Breast epithelium (tissue), 4 donors: ENCODE results near the gene MAGI3. TPM values are rescaled to one million over a fixed set of nuclear protein-coding genes. Genes with fewer than 3 reads are reported as not detected.

Experiments
- DNase-seq, 2 donors: peaks; one replicate each; pipeline ENCODE4 v3.0.0-alpha.2; 2019; ENCODE audit warnings: low spot score in 2 of 2
- H3K27ac ChIP-seq, 2 donors: fragments of 200-600 bp; sonication (generic) in 1 of 2; one replicate each; pipeline ENCODE4 v1.5.1; 2016 to 2019; ENCODE audit warnings: mild to moderate bottlenecking in 1 of 2
- H3K27me3 ChIP-seq, 2 donors: fragments of 200-600 bp; sonication (generic) in 1 of 2; one replicate each; pipeline versions ENCODE4 v1.5.1 to v1.6.0; 2017 to 2019; ENCODE audit warnings: control low read depth in 1 of 2, mild to moderate bottlenecking in 1 of 2
- H3K36me3 ChIP-seq: fragments of 200-600 bp; one replicate; pipeline ENCODE4 v1.5.1; 2019
- H3K4me1 ChIP-seq, 2 donors: fragments of 200-600 bp; sonication (generic); one replicate each; pipeline ENCODE4 v1.5.1; 2016 to 2019; ENCODE audit warnings: control low read depth in 1 of 2
- H3K4me3 ChIP-seq, 3 donors: fragments of 200-600 bp; sonication (generic); 1 replicate in 2 of 3; 2 replicates in 1 of 3; pipeline ENCODE4 v1.5.1; 2016 to 2019; ENCODE audit warnings: mild to moderate bottlenecking in 3 of 3, moderate library complexity in 2 of 3
- H3K9me3 ChIP-seq, 2 donors: fragments of 200-600 bp; sonication (generic) in 1 of 2; one replicate each; pipeline ENCODE4 v1.5.1; 2016 to 2019; ENCODE audit warnings: control low read depth in 1 of 2
- CTCF ChIP-seq, 3 donors: fragments of 450-650 bp; IDR thresholded peaks; one replicate each; pipeline ENCODE4 v1.5.1; 2016 to 2017; ENCODE audit warnings: antibody characterized with exemption in 3 of 3, mild to moderate bottlenecking in 3 of 3, moderate library complexity in 3 of 3
- POLR2A ChIP-seq: fragments of 450-650 bp; IDR thresholded peaks from one replicate; pipeline ENCODE4 v1.6.1; 2016; ENCODE audit warnings: antibody characterized with exemption, mild to moderate bottlenecking, moderate library complexity
- POLR2AphosphoS5 ChIP-seq, 3 donors: sonication (generic); formaldehyde crosslinking; IDR thresholded peaks; one replicate each; pipeline ENCODE4 v1.6.1; 2017; ENCODE audit warnings: antibody characterized with exemption in 3 of 3
- intact Hi-C: fragments of 100-400 bp; cut with DNase I; formaldehyde crosslinking; loops from one replicate; pipeline ENCODE4 v1.15.1; 2023; ENCODE audit warnings: low total_unique reads
- total RNA-seq, 3 donors: library from RNA; depleted of rRNA; stranded (reverse); fragments of >200 nt; gene quantifications; one replicate each; pipeline ENCODE4 v1.1.0, GENCODE V29; 2016

Gene MAGI3
- total RNA-seq, 3 donors from 2014 or later: 14.9 to 66.9 (median 33.4) TPM

DNA sequence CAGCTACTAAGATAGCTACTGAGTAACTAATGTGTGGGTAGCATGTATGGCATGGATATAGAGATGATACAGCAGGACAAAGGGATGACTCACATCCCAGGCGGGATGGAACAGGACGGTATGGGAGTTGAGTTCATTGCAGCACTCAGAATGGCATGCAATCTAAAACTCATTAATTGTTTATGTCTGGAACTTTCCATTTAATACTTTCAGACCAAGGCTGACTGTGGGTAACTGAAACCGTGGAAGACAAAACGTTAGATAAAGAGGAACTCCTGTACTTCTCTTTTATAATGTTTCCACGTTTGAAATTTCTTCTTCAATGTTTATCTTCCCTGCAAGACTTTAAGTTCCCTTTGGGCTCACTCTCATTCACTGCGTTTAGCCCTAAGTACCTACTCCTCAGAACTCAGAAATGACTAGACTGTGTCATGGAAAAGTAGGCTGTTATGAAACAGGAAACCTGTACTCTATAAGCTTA is 151.9 kb downstream of the MAGI3 start:
- Histone ChIP-seq H3K4me3 (no peak overlapping the region), H3K4me1 (no peaks in the 10 kb centered on the region), H3K27ac (no peak overlapping the region), H3K27me3 (no peaks in the 10 kb centered on the region), H3K9me3 (no peaks in the 10 kb centered on the region), H3K36me3 (no peaks in the 10 kb centered on the region)
- TF ChIP-seq POLR2A (no peak), CTCF (IDR thresholded peaks at IDR 0.05) (no peak), POLR2AphosphoS5 (IDR thresholded peaks at IDR 0.05) (no peak)
- intact Hi-C loops: no loop called here
- DNase-seq: no peak

- Histone ChIP-seq H3K36me3 (no peaks in the 10 kb centered on the region), H3K27ac (no peak overlapping the region), H3K4me3 (no peak overlapping the region), H3K27me3 (no peaks in the 10 kb centered on the region), H3K9me3 (no peaks in the 10 kb centered on the region), H3K4me1 (no peaks in the 10 kb centered on the region)
- intact Hi-C loops: no loop called here
- DNase-seq: no peak
- TF ChIP-seq POLR2AphosphoS5 (IDR thresholded peaks at IDR 0.05): no peak
- TF ChIP-seq POLR2A: no peak
- TF ChIP-seq CTCF (IDR thresholded peaks at IDR 0.05): no peak
Measured at GRCh38 chr1:113543110-113543509, 152.8 kb downstream of the MAGI3 start.

GRCh38 chr1:113545210-113545609 is 154.9 kb downstream of the MAGI3 start:
- intact Hi-C loops: no loop called here
- Histone ChIP-seq H3K9me3 (no peaks in the 10 kb centered on the region), H3K4me3 (no peak overlapping the region), H3K27me3 (no peaks in the 10 kb centered on the region), H3K4me1 (no peaks in the 10 kb centered on the region), H3K36me3 (no peaks in the 10 kb centered on the region), H3K27ac (no peak overlapping the region)
- TF ChIP-seq POLR2AphosphoS5 (IDR thresholded peaks at IDR 0.05) (no peak), CTCF (IDR thresholded peaks at IDR 0.05) (no peak), POLR2A (no peak)
- no peak for DNase-seq

DNA sequence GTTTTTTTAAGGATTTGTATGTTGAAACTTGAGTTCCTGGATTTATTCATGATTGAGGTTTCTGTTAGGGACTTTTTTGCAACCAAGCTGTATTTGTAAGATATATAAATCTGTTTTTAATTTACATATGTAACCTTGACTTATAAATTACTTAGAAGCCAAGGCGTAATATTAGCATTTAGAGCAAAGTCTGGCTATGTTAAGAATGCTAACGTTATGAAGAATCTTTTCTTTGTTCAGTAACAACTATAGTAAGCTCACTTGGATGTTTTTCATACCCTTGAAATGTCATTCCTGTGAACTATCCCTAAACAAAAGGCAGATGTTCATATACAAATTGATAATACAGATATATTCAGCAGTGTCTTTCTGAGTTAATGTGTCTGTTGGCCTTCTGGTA is 155.3 kb downstream of the MAGI3 start:
- no peak for TF ChIP-seq CTCF (IDR thresholded peaks at IDR 0.05)
- no peak for TF ChIP-seq POLR2AphosphoS5 (IDR thresholded peaks at IDR 0.05)
- TF ChIP-seq POLR2A: no peak
- intact Hi-C loops: no loop called here

GRCh38 chr1:113551728-113552127 is 161.4 kb downstream of the MAGI3 start:
- no peak overlapping the region for H3K4me3 ChIP-seq
- intact Hi-C loops: no loop called here
- TF ChIP-seq CTCF (IDR thresholded peaks at IDR 0.05): no peak
- no peak for TF ChIP-seq POLR2A
- TF ChIP-seq POLR2AphosphoS5 (IDR thresholded peaks at IDR 0.05): no peak
- H3K36me3 ChIP-seq: no peaks in the 10 kb centered on the region
- H3K27me3 ChIP-seq: no peaks in the 10 kb centered on the region
- no peak overlapping the region for H3K27ac ChIP-seq
- H3K4me1 ChIP-seq: no peaks in the 10 kb centered on the region
- H3K9me3 ChIP-seq: no peaks in the 10 kb centered on the region
- no peak for DNase-seq

More for the DNA sequence above, 155.3 kb downstream of the MAGI3 start:
- Histone ChIP-seq H3K27me3 (no peaks in the 10 kb centered on the region), H3K4me3 (no peak overlapping the region), H3K4me1 (no peaks in the 10 kb centered on the region), H3K36me3 (no peaks in the 10 kb centered on the region), H3K9me3 (no peaks in the 10 kb centered on the region), H3K27ac (no peak overlapping the region)
- no peak for DNase-seq
